AG04449 (cell line): ENCODE results near the gene CD300H.

ENCODE experiments used
- CTCF ChIA-PET: fragments of 350-600 bp; formaldehyde crosslinking; extraction: SDS; loops from one replicate; lab custom pipeline; 2021; ENCODE audit warnings: antibody characterized with exemption; lab: Yijun Ruan, JAX
- POLR2A ChIA-PET: fragments of 400-600, 350-600 bp; formaldehyde crosslinking; extraction: SDS; loops from one replicate; lab custom pipeline; 2020; ENCODE audit warnings: antibody characterized with exemption, inconsistent platforms; lab: Yijun Ruan, JAX
- DNase-seq: peaks from one replicate; pipeline ENCODE4 v3.0.0-alpha.2; 2010; ENCODE audit warnings: low read depth, low spot score
- H3K4me3 ChIP-seq: 2 replicates; pipeline ENCODE4 v1.5.1; 2011; ENCODE audit warnings: low read depth, mild to moderate bottlenecking, control low read depth, low read length
- TF ChIP-seq, protein P1 (sequence below): IDR thresholded peaks from one replicate; pipeline ENCODE4 v1.5.1; 2011; ENCODE audit warnings: mild to moderate bottlenecking, moderate library complexity, low read length, control low read depth, inconsistent platforms; ENCODE audit not compliant: insufficient read depth; ENCODE audit errors: missing control alignments

Gene CD300H

DNA sequence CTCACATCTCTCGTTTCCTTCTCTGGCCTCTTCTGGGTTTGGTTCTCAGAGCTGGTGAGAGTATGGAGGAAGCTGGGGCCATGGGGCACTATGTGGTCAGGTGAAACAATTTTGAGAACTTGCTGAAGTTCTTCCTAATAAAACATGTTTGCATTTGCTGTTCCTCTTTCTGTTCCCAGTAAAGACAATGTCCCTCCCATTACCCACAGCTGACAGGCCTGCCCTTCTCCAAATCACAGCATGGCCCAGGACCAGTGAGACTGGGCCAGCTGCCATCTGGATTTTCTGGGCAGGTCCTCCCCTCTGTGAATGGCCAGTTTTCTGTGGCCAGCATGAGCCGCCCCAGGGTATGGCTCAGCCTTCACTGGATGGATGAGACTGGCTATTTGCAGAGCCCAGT is at the start of gene CD300H:
Gene CD300H, minus strand, starts transcription at position 113 of the 400 bp plus-strand sequence.
- no peak for DNase-seq
- no peak within 1 kb of the TSS for H3K4me3 ChIP-seq
- TF ChIP-seq, protein P1, sequence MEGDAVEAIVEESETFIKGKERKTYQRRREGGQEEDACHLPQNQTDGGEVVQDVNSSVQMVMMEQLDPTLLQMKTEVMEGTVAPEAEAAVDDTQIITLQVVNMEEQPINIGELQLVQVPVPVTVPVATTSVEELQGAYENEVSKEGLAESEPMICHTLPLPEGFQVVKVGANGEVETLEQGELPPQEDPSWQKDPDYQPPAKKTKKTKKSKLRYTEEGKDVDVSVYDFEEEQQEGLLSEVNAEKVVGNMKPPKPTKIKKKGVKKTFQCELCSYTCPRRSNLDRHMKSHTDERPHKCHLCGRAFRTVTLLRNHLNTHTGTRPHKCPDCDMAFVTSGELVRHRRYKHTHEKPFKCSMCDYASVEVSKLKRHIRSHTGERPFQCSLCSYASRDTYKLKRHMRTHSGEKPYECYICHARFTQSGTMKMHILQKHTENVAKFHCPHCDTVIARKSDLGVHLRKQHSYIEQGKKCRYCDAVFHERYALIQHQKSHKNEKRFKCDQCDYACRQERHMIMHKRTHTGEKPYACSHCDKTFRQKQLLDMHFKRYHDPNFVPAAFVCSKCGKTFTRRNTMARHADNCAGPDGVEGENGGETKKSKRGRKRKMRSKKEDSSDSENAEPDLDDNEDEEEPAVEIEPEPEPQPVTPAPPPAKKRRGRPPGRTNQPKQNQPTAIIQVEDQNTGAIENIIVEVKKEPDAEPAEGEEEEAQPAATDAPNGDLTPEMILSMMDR: no peak
- ChIA-PET CTCF (no interaction called here), POLR2A (no interaction called here)

DNA sequence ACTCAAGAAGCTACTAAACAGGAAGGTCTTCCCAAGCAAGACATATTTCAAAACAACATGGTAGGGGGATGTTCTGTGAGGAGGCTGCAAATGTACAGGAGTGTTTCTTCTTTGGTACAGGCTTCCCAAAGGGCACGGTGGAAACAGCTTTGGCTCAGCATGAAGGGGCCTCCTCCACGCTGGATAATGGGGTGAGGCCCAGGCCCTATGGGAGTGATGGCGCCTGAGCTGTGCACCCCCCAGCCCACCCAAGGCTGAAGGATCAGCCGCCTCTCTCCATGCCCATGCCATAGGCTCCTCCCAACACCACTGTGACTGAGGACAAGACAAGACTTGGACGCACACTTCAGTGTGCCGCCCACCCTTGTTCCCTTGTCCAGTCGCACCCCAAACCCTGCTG is 49.4 kb upstream of the CD300H start:
- DNase-seq: no peak
- H3K4me3 ChIP-seq: no peak overlapping the region
- CTCF ChIA-PET: no interaction called here
- TF ChIP-seq, protein P1: no peak
- POLR2A ChIA-PET: no interaction called here

DNA sequence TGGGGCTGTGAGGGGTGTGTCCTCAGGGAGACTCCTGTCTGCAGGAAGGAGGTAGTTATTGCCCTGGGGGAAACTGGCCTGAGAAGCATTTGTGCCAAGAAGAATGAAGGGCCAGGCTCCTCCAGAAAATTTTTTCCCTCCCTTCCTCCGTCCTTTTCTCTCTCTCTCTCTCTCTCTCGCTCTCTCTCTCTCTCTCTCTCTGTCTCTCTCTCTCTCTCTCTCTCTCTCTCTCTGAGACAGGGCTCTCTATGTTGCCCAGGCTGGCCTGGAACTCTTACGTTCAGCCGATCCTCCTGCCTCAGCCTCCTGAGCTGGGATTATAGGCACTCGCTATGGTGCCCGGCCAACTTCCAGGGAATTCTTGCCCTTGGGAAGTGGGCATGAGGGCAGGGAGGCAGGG is 44.7 kb upstream of the CD300H start:
- no peak overlapping the region for H3K4me3 ChIP-seq
- no peak for DNase-seq
- ChIA-PET POLR2A (no interaction called here), CTCF (no interaction called here)
- TF ChIP-seq, protein P1: no peak

DNA sequence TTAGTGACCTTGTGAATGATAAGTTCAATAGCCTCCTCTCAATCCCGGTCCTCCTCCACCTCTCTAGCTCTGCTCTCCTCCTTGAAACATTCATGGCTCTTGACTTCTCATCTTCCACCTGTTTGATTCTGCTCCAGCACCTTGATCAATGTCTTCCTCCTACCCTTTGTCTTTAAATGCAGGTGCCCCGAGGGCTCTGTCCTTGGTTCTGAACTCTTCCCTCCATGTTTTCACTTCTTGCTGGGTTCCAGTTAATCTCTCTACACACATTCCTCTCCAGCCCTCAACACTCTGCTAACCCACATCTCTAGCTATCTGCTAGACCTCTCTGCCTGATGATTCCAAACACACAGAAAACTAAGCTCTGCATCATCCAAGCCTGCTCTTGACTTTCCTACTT is 42.8 kb upstream of the CD300H start:
- CTCF ChIA-PET: no interaction called here
- POLR2A ChIA-PET: no interaction called here
- no peak overlapping the region for H3K4me3 ChIP-seq
- DNase-seq: no peak
- TF ChIP-seq, protein P1: no peak

DNA sequence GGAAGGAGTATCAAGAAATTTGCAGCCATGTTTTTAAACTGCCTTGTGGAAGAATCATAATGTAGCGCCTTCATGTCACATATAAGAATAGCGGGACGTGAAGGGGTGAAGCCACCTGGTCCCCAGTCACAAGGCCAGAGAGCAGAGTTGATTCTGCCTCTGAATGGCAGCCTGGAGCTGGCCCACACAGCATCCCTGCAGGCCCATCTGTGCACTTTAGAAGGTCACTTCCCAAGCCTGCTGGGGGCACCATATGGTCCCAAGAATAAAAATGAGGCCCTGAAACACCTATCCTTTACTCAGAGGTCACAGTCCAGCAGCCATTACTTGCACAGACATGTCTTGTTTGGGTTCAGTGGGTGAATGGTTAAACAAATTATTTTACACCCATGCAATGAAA is 41.2 kb upstream of the CD300H start:
- ChIA-PET POLR2A (no interaction called here), CTCF (no interaction called here)
- no peak for DNase-seq
- H3K4me3 ChIP-seq: no peak overlapping the region
- TF ChIP-seq, protein P1: no peak

DNA sequence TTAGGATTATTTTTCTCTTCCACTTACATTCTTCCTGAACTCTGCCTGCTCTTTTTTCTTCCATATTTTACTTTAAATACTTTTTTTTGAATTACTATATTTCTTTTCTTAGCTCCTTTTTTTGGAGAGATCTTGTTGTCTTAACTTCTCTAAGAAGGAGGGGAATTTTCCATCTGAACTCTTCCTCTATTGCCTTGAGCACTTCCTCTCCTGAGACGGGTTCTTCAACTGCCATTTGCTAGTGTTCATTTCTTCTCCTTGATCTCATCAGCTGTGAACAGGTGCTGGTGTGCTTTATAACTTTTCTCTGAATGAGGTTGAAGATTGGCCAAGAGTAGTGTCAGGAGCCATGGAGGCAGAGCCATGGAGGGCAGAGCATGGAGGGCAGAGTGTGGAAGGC is 39.9 kb upstream of the CD300H start:
- DNase-seq: no peak
- TF ChIP-seq, protein P1: no peak
- CTCF ChIA-PET: no interaction called here
- POLR2A ChIA-PET: no interaction called here
- H3K4me3 ChIP-seq: no peak overlapping the region
